SK-N-SH (cell line): Measurements from ENCODE around the gene SFMBT2.

ENCODE experiments used
- EP300 ChIP-seq, 2 experiments: IDR thresholded peaks; 2 replicates each; pipeline versions ENCODE4 v1.4.0 to v1.6.1; 2012; ENCODE audit warnings: borderline replicate concordance in 1 of 2, low read depth in 1 of 2, low read length in 1 of 2
- MXI1 ChIP-seq: IDR thresholded peaks from 2 replicates; pipeline ENCODE4 v1.6.1; 2012; ENCODE audit warnings: mild to moderate bottlenecking, low read depth, low read length, improper control_type of control experiment
- RFX5 ChIP-seq: IDR thresholded peaks from 2 replicates; pipeline ENCODE4 v1.6.1; 2012; ENCODE audit warnings: mild to moderate bottlenecking, improper control_type of control experiment, low read length
- USF2 ChIP-seq: fragments of 150-350 bp; IDR thresholded peaks from 2 replicates; pipeline ENCODE4 v1.6.1; 2017; ENCODE audit warnings: antibody characterized with exemption, low read length, low read depth, borderline replicate concordance

- TF ChIP-seq EP300 (IDR thresholded peaks at IDR 0.05; ENCODE audit: borderline replicate concordance in 1 of 2, low read depth in 1 of 2, low read length in 1 of 2), result no peak
- no peak for TF ChIP-seq MXI1
- TF ChIP-seq USF2, result no peak
- no peak for TF ChIP-seq RFX5
Observed at GRCh38 chr10:7171825-7172224, 239.0 kb downstream of the SFMBT2 start.
